Measurements from ENCODE around the gene RALB.

The RALB gene

GRCh38 chr2:120316528-120317179, 64.0 kb downstream of the RALB start:
- no peaks in the 10 kb centered on the region for H3K9me2 ChIP-seq (replicated peaks; ENCODE audit: insufficient read depth, low read length)
- no peaks in the 10 kb centered on the region; the same call in 1 of the 2 replicates for H3K27me3 ChIP-seq (replicated peaks; ENCODE audit: insufficient read depth, low read length)
- no peaks in the 10 kb centered on the region for H3F3A ChIP-seq (ENCODE audit: insufficient read depth, low read length)
- H2AFZ ChIP-seq (ENCODE audit: low read length), result no peak overlapping the region
- H3K9me3 ChIP-seq (replicated peaks; ENCODE audit: insufficient read depth, low read length), result no peaks in the 10 kb centered on the region
- no peak overlapping the region for H3K27ac ChIP-seq (ENCODE audit: low read length)
- TF ChIP-seq CTCF (IDR thresholded peaks at IDR 0.05; ENCODE audit: low read length) (no peak), EZH2phosphoT487 (IDR thresholded peaks at IDR 0.05; ENCODE audit: low read length) (no peak), EZH2 (optimal IDR thresholded peaks at IDR 0.05; ENCODE audit: low read depth, low read length) (no peak)
- no peak overlapping the region for H3K4me2 ChIP-seq (ENCODE audit: low read depth, low read length)
- no peaks in the 10 kb centered on the region for H3K4me1 ChIP-seq (ENCODE audit: low read length)
- no peak overlapping the region for H3K4me3 ChIP-seq (ENCODE audit: low read length)
- DNase-seq, result no peak
- H3K79me2 ChIP-seq (ENCODE audit: low read length), result no peaks in the 10 kb centered on the region
- H3K36me3 ChIP-seq (replicated peaks; ENCODE audit: insufficient read depth, low read length), result no peaks in the 10 kb centered on the region
- H4K20me1 ChIP-seq (ENCODE audit: insufficient read depth, low read length), result no peaks in the 10 kb centered on the region
- no peak overlapping the region for H3K9ac ChIP-seq (ENCODE audit: low read length)

GRCh38 chr2:120317180-120317533, 64.5 kb downstream of the RALB start:
- no peaks in the 10 kb centered on the region for H3K4me1 ChIP-seq (ENCODE audit: low read length)
- no peaks in the 10 kb centered on the region; the same call in 1 of the 2 replicates for H3K27me3 ChIP-seq (replicated peaks; ENCODE audit: insufficient read depth, low read length)
- H2AFZ ChIP-seq (ENCODE audit: low read length), result no peak overlapping the region
- H3K9me2 ChIP-seq (replicated peaks; ENCODE audit: insufficient read depth, low read length), result no peaks in the 10 kb centered on the region
- H3F3A ChIP-seq (ENCODE audit: insufficient read depth, low read length), result no peaks in the 10 kb centered on the region
- no peaks in the 10 kb centered on the region for H3K36me3 ChIP-seq (replicated peaks; ENCODE audit: insufficient read depth, low read length)
- no peaks in the 10 kb centered on the region for H3K9me3 ChIP-seq (replicated peaks; ENCODE audit: insufficient read depth, low read length)
- H3K9ac ChIP-seq (ENCODE audit: low read length), result no peak overlapping the region
- no peak overlapping the region for H3K27ac ChIP-seq (ENCODE audit: low read length)
- H3K4me3 ChIP-seq (ENCODE audit: low read length), result no peak overlapping the region
- TF ChIP-seq EZH2phosphoT487 (IDR thresholded peaks at IDR 0.05; ENCODE audit: low read length), result no peak
- no peak for TF ChIP-seq EZH2 (optimal IDR thresholded peaks at IDR 0.05; ENCODE audit: low read depth, low read length)
- TF ChIP-seq CTCF (IDR thresholded peaks at IDR 0.05; ENCODE audit: low read length), result no peak
- no peaks in the 10 kb centered on the region for H4K20me1 ChIP-seq (ENCODE audit: insufficient read depth, low read length)
- no peak overlapping the region for H3K4me2 ChIP-seq (ENCODE audit: low read depth, low read length)
- DNase-seq, result no peak
- no peaks in the 10 kb centered on the region for H3K79me2 ChIP-seq (ENCODE audit: low read length)

- H3K36me3 ChIP-seq (replicated peaks; ENCODE audit: insufficient read depth, low read length), result no peaks in the 10 kb centered on the region
- no peak overlapping the region for H3K4me2 ChIP-seq (ENCODE audit: low read depth, low read length)
- no peak overlapping the region for H3K9ac ChIP-seq (ENCODE audit: low read length)
- no peak for DNase-seq
- H2AFZ ChIP-seq (ENCODE audit: low read length), result no peak overlapping the region
- H3F3A ChIP-seq (ENCODE audit: insufficient read depth, low read length), result no peaks in the 10 kb centered on the region
- H3K27me3 ChIP-seq (replicated peaks; ENCODE audit: insufficient read depth, low read length), result no peaks in the 10 kb centered on the region; the same call in 1 of the 2 replicates
- no peaks in the 10 kb centered on the region for H3K79me2 ChIP-seq (ENCODE audit: low read length)
- H3K9me2 ChIP-seq (replicated peaks; ENCODE audit: insufficient read depth, low read length), result no peaks in the 10 kb centered on the region
- no peak for TF ChIP-seq EZH2 (optimal IDR thresholded peaks at IDR 0.05; ENCODE audit: low read depth, low read length)
- TF ChIP-seq CTCF (IDR thresholded peaks at IDR 0.05; ENCODE audit: low read length), result no peak
- no peak for TF ChIP-seq EZH2phosphoT487 (IDR thresholded peaks at IDR 0.05; ENCODE audit: low read length)
- no peaks in the 10 kb centered on the region for H3K9me3 ChIP-seq (replicated peaks; ENCODE audit: insufficient read depth, low read length)
- H3K27ac ChIP-seq (ENCODE audit: low read length), result no peak overlapping the region
- no peak overlapping the region for H3K4me3 ChIP-seq (ENCODE audit: low read length)
- H4K20me1 ChIP-seq (ENCODE audit: insufficient read depth, low read length), result no peaks in the 10 kb centered on the region
- H3K4me1 ChIP-seq (ENCODE audit: low read length), result no peaks in the 10 kb centered on the region
These were observed 65.3 kb downstream of the RALB start for GRCh38 chr2:120317916-120318315.
